Subcutaneous abdominal adipose tissue (tissue), 5 donors: ENCODE results near the gene MMP24.
A peak's percentile ranks its signal among the peaks of the same experiment; 100 is the strongest.

Experiments
- H3K27ac ChIP-seq: one replicate; pipeline ENCODE4 v1.7.0; 2013; ENCODE audit warnings: low read depth, mild to moderate bottlenecking, inconsistent platforms, low read length, moderate library complexity
- H3K27me3 ChIP-seq, 5 donors: one replicate each; pipeline ENCODE4 v1.7.0; 2013; ENCODE audit warnings: low read length in 5 of 5, inconsistent platforms in 1 of 5; ENCODE audit not compliant: control insufficient read depth in 5 of 5, insufficient read depth in 4 of 5
- H3K36me3 ChIP-seq, 5 donors: one replicate each; pipeline ENCODE4 v1.7.0; 2013; ENCODE audit warnings: low read length in 5 of 5; ENCODE audit not compliant: control insufficient read depth in 5 of 5, insufficient read depth in 5 of 5
- H3K4me1 ChIP-seq, 5 donors: one replicate each; pipeline ENCODE4 v1.7.0; 2013; ENCODE audit warnings: low read length in 5 of 5, mild to moderate bottlenecking in 3 of 5, moderate library complexity in 1 of 5; ENCODE audit not compliant: control insufficient read depth in 5 of 5, insufficient read depth in 5 of 5
- H3K4me3 ChIP-seq, 5 donors: one replicate each; pipeline ENCODE4 v1.7.0; 2013; ENCODE audit warnings: low read length in 5 of 5, low read depth in 1 of 5
- H3K9ac ChIP-seq, 5 donors: one replicate each; pipeline ENCODE4 v1.7.0; 2013; ENCODE audit warnings: low read length in 5 of 5, mild to moderate bottlenecking in 4 of 5, moderate library complexity in 3 of 5
- H3K9me3 ChIP-seq, 5 donors: one replicate each; pipeline ENCODE4 v1.7.0; 2013; ENCODE audit warnings: low read length in 5 of 5; ENCODE audit not compliant: control insufficient read depth in 5 of 5
- donor health status: healthy.
- donor health status: healthy.
- donor health status: healthy.
- donor health status: healthy.
- donor health status: healthy.

Gene MMP24

GRCh38 chr20:35270021-35270902 is 43.8 kb downstream of the MMP24 start:
- Histone ChIP-seq H3K27me3 (no peaks in the 10 kb centered on the region), H3K27ac (peak overlapping the region; percentile 73), H3K9ac (peak overlapping the region in 2 of 5 donors; percentile 1 to 21), H3K9me3 (no peaks in the 10 kb centered on the region), H3K4me1 (peaks cover 0 to 52% (median 32%) of the 10 kb centered on the region in 5 donors), H3K4me3 (no peak overlapping the region), H3K36me3 (peaks cover 0 to 69% (median 30%) of the 10 kb centered on the region in 5 donors)

GRCh38 chr20:35271073-35271882 is 44.8 kb downstream of the MMP24 start:
- Histone ChIP-seq H3K36me3 (peaks cover 0 to 74% (median 38%) of the 10 kb centered on the region in 5 donors), H3K4me3 (peak overlapping the region in 1 of 5 donors; percentile 31), H3K27ac (peak overlapping the region; percentile 73), H3K27me3 (no peaks in the 10 kb centered on the region), H3K9ac (no peak overlapping the region), H3K4me1 (peaks cover 0 to 62% (median 40%) of the 10 kb centered on the region in 5 donors), H3K9me3 (no peaks in the 10 kb centered on the region)

- no peaks in the 10 kb centered on the region for H3K9me3 ChIP-seq
- H3K4me3 ChIP-seq: no peak overlapping the region
- H3K4me1 ChIP-seq: peaks cover 0 to 68% (median 46%) of the 10 kb centered on the region in 5 donors
- peak overlapping the region; percentile 73 for H3K27ac ChIP-seq
- no peak overlapping the region for H3K9ac ChIP-seq
- peaks cover 0 to 69% (median 36%) of the 10 kb centered on the region in 5 donors for H3K36me3 ChIP-seq
- no peaks in the 10 kb centered on the region for H3K27me3 ChIP-seq
These were observed 45.4 kb downstream of the MMP24 start for GRCh38 chr20:35271904-35272303.

- peaks cover 0 to 55% (median 32%) of the 10 kb centered on the region in 5 donors for H3K36me3 ChIP-seq
- H3K4me1 ChIP-seq: peaks cover 2 to 78% (median 55%) of the 10 kb centered on the region in 5 donors
- no peak overlapping the region for H3K4me3 ChIP-seq
- H3K27me3 ChIP-seq: no peaks in the 10 kb centered on the region
- H3K9ac ChIP-seq: no peak overlapping the region
- H3K9me3 ChIP-seq: no peaks in the 10 kb centered on the region
- H3K27ac ChIP-seq: peak overlapping the region; percentile 8
These were observed 47.1 kb downstream of the MMP24 start for GRCh38 chr20:35273449-35274171.

- peaks cover 2 to 79% (median 55%) of the 10 kb centered on the region in 5 donors for H3K4me1 ChIP-seq
- peak overlapping the region in 1 of 5 donors; percentile 54 for H3K9ac ChIP-seq
- H3K27me3 ChIP-seq: no peaks in the 10 kb centered on the region
- H3K4me3 ChIP-seq: no peak overlapping the region
- H3K27ac ChIP-seq: peak overlapping the region; percentile 8
- H3K9me3 ChIP-seq: no peaks in the 10 kb centered on the region
- peaks cover 0 to 63% (median 41%) of the 10 kb centered on the region in 5 donors for H3K36me3 ChIP-seq
These were observed 47.9 kb downstream of the MMP24 start for GRCh38 chr20:35274172-35275092.

GRCh38 chr20:35275741-35276251 is 49.3 kb downstream of the MMP24 start:
- Histone ChIP-seq H3K4me1 (peaks cover 2 to 68% (median 51%) of the 10 kb centered on the region in 5 donors), H3K9ac (peak overlapping the region in 1 of 5 donors; percentile 17), H3K27ac (no peak overlapping the region), H3K36me3 (peaks cover 0 to 65% (median 48%) of the 10 kb centered on the region in 5 donors), H3K4me3 (peak overlapping the region in 1 of 5 donors; percentile 9), H3K27me3 (no peaks in the 10 kb centered on the region), H3K9me3 (no peaks in the 10 kb centered on the region)

GRCh38 chr20:35276408-35276807 is 49.9 kb downstream of the MMP24 start:
- Histone ChIP-seq H3K4me3 (peak overlapping the region in 4 of 5 donors; percentile 78 to 89 (median 82)), H3K27ac (peak overlapping the region; percentile 87), H3K36me3 (peaks cover 0 to 59% (median 46%) of the 10 kb centered on the region in 5 donors), H3K9me3 (no peaks in the 10 kb centered on the region), H3K9ac (peak overlapping the region; percentile 62 to 94 (median 94)), H3K4me1 (peaks cover 2 to 62% (median 45%) of the 10 kb centered on the region in 5 donors), H3K27me3 (no peaks in the 10 kb centered on the region)

- Histone ChIP-seq H3K36me3 (peaks cover 0 to 55% (median 45%) of the 10 kb centered on the region in 5 donors), H3K9ac (peak overlapping the region; percentile 62 to 94 (median 94))
These were observed 50.6 kb downstream of the MMP24 start for GRCh38 chr20:35277127-35277526.

More at GRCh38 chr20:35277127-35277526, 50.6 kb downstream of the MMP24 start:
- Histone ChIP-seq H3K9me3 (no peaks in the 10 kb centered on the region), H3K27me3 (no peaks in the 10 kb centered on the region), H3K27ac (peak overlapping the region; percentile 87), H3K4me1 (peaks cover 2 to 57% (median 39%) of the 10 kb centered on the region in 5 donors), H3K4me3 (peak overlapping the region; percentile 76 to 89 (median 80))
